LoVo (cell line): ENCODE results near the gene FANCG.
A peak's percentile ranks its signal among the peaks of the same experiment; 100 is the strongest.

Experiments
- DNase-seq: peaks from one replicate; pipeline ENCODE4 v3.0.0-alpha.2; 2016; ENCODE audit warnings: low spot score

Gene FANCG

GRCh38 chr9:35079426-35080341, at the start of gene FANCG:
TSS of gene FANCG (minus strand) at chr9:35079942. CDS start at chr9:35079524, 418 bp downstream.
- DNase-seq: peak; percentile 89

GRCh38 chr9:35116898-35117551, 37.3 kb upstream of the FANCG start:
- DNase-seq: peak; percentile 89

GRCh38 chr9:35116539-35116897, 36.8 kb upstream of the FANCG start:
- DNase-seq: no peak

- peak; percentile 94 for DNase-seq
Measured at GRCh38 chr9:35115680-35116538, 36.2 kb upstream of the FANCG start, which contains the start of gene ATOSB. TSS of gene ATOSB (minus strand) at chr9:35115862. CDS start at chr9:35108274, 7,588 bp downstream.

GRCh38 chr9:35114840-35115628, 35.3 kb upstream of the FANCG start:
- no peak for DNase-seq

GRCh38 chr9:35114113-35114839, 34.5 kb upstream of the FANCG start:
- no peak for DNase-seq

- DNase-seq: no peak
Measured at GRCh38 chr9:35112257-35113020, 32.7 kb upstream of the FANCG start.

GRCh38 chr9:35111001-35111933, 31.5 kb upstream of the FANCG start:
- DNase-seq: peak; percentile 97

GRCh38 chr9:35110327-35110761, 30.6 kb upstream of the FANCG start:
- no peak for DNase-seq

GRCh38 chr9:35108946-35109575, 29.3 kb upstream of the FANCG start:
- DNase-seq: no peak

GRCh38 chr9:35108461-35108860, 28.7 kb upstream of the FANCG start:
- no peak for DNase-seq

GRCh38 chr9:35107297-35108290, 27.9 kb upstream of the FANCG start:
- DNase-seq: no peak

- no peak for DNase-seq
Measured at GRCh38 chr9:35106343-35106730, 26.6 kb upstream of the FANCG start.

GRCh38 chr9:35105571-35106342, 26.0 kb upstream of the FANCG start:
- no peak for DNase-seq

GRCh38 chr9:35105126-35105525, 25.4 kb upstream of the FANCG start:
- no peak for DNase-seq

GRCh38 chr9:35104586-35104985, 24.8 kb upstream of the FANCG start:
- DNase-seq: no peak
